Measurements from ENCODE around the gene SPOCK2. TPM values are rescaled to one million over a fixed set of nuclear protein-coding genes. Genes with fewer than 3 reads are reported as not detected.
A peak's percentile ranks its signal among the peaks of the same experiment; 100 is the strongest.

Gene SPOCK2
- total and polyA plus RNA-seq, 9 donors = 1.4 to 77.7 (median 8.7) TPM

- H3K27ac ChIP-seq = no peak overlapping the region
- TF ChIP-seq EP300 (IDR thresholded peaks at IDR 0.05) = no peak
- no peaks in the 10 kb centered on the region for H3K27me3 ChIP-seq
- intact Hi-C loops (cut with DNase I) = no loop called here
- peaks cover 17% of the 10 kb centered on the region for H3K4me1 ChIP-seq (ENCODE audit: insufficient read depth)
- 94 to 96% (median 95%) methylated on average over 29 of the region's 29 CpGs for WGBS, 3 donors
- no peaks in the 10 kb centered on the region for H3K9me3 ChIP-seq
- no peaks in the 10 kb centered on the region for H3K36me3 ChIP-seq
- peak in 1 of 5 donors; percentile 20 for DNase-seq
- no peak overlapping the region for H3K4me3 ChIP-seq
These were observed 25.3 kb downstream of the SPOCK2 start for GRCh38 chr10:72062832-72063702.

GRCh38 chr10:72062382-72062781 lies 26.0 kb downstream of the SPOCK2 start:
- H3K4me1 ChIP-seq (ENCODE audit: insufficient read depth) = peaks cover 13% of the 10 kb centered on the region
- WGBS, 3 donors = 63 to 76% (median 69%) methylated on average over 10 of the region's 10 CpGs
- no peaks in the 10 kb centered on the region for H3K36me3 ChIP-seq
- DNase-seq = peak in 1 of 5 donors; percentile 32
- H3K4me3 ChIP-seq = no peak overlapping the region
- H3K27ac ChIP-seq = peak overlapping the region in 1 of 2 donors; percentile 45
- TF ChIP-seq POLR2A (IDR thresholded peaks at IDR 0.05) = no peak
- H3K27me3 ChIP-seq = no peaks in the 10 kb centered on the region
- intact Hi-C loops (cut with DNase I) = no loop called here
- no peaks in the 10 kb centered on the region for H3K9me3 ChIP-seq

GRCh38 chr10:72061930-72062329 lies 26.4 kb downstream of the SPOCK2 start:
- intact Hi-C loops (cut with DNase I) = no loop called here
- H3K27me3 ChIP-seq = no peaks in the 10 kb centered on the region
- H3K27ac ChIP-seq = peak overlapping the region in 1 of 2 donors; percentile 45
- no peak overlapping the region for H3K4me3 ChIP-seq
- H3K4me1 ChIP-seq (ENCODE audit: insufficient read depth) = peaks cover 9% of the 10 kb centered on the region
- WGBS, 3 donors = 85 to 90% (median 85%) methylated on average over 9 of the region's 9 CpGs
- no peak for TF ChIP-seq EP300 (IDR thresholded peaks at IDR 0.05)
- TF ChIP-seq CTCF (IDR thresholded peaks at IDR 0.05) = no peak
- TF ChIP-seq POLR2A (IDR thresholded peaks at IDR 0.05) = no peak
- no peaks in the 10 kb centered on the region for H3K36me3 ChIP-seq
- no peaks in the 10 kb centered on the region for H3K9me3 ChIP-seq
- peak in 1 of 5 donors; percentile 19 for DNase-seq

GRCh38 chr10:72061491-72061890 lies 26.9 kb downstream of the SPOCK2 start:
- H3K9me3 ChIP-seq = no peaks in the 10 kb centered on the region
- H3K27me3 ChIP-seq = no peaks in the 10 kb centered on the region
- 86 to 92% (median 89%) methylated on average over 5 of the region's 5 CpGs for WGBS, 3 donors
- peaks cover 5% of the 10 kb centered on the region for H3K4me1 ChIP-seq (ENCODE audit: insufficient read depth)
- TF ChIP-seq POLR2A (IDR thresholded peaks at IDR 0.05) = no peak
- DNase-seq = no peak
- H3K36me3 ChIP-seq = no peaks in the 10 kb centered on the region
- intact Hi-C loops (cut with DNase I) = no loop called here
- H3K4me3 ChIP-seq = no peak overlapping the region
- H3K27ac ChIP-seq = peak overlapping the region in 1 of 2 donors; percentile 45

- intact Hi-C loops (cut with DNase I) = loop anchor here in 1 of 4 donors (10.0 kb wide), 1 partner anchor 155 kb away; the partner anchor contains the start of genes ANAPC16 and ASCC1
- DNase-seq = no peak
- no peak for TF ChIP-seq POLR2A (IDR thresholded peaks at IDR 0.05)
- TF ChIP-seq CTCF (IDR thresholded peaks at IDR 0.05) = no peak
- TF ChIP-seq EP300 (IDR thresholded peaks at IDR 0.05) = no peak
- Histone ChIP-seq H3K27me3 (no peaks in the 10 kb centered on the region), H3K27ac (no peak overlapping the region), H3K9me3 (no peaks in the 10 kb centered on the region), H3K4me3 (no peak overlapping the region), H3K4me1 (ENCODE audit: insufficient read depth) (peaks cover 8% of the 10 kb centered on the region), H3K36me3 (no peaks in the 10 kb centered on the region)
- 83 to 91% (median 84%) methylated on average over 19 of the region's 19 CpGs for WGBS, 3 donors
These were observed 28.2 kb downstream of the SPOCK2 start for GRCh38 chr10:72059843-72060822.
